ENCODE data around the gene CCDC34. TPM values are rescaled to one million over a fixed set of nuclear protein-coding genes. Genes with fewer than 3 reads are reported as not detected.

Gene CCDC34
- total and polyA plus RNA-seq, 2 of the 8 experiments (the other 6 are each of a cell fraction or from before 2014, with no cell fraction given): 7.7 to 24.3 TPM

GRCh38 chr11:27355575-27356104, 7.4 kb downstream of the CCDC34 start:
- CTCF ChIA-PET (ENCODE audit: partially characterized antibody): interaction anchor here (0.6 kb wide), 1 partner anchor 897 kb away, joined by 3 read pairs; no protein-coding TSS in a partner anchor
- POLR2A ChIA-PET (ENCODE audit: partially characterized antibody): no interaction called here
- H3K56ac ChIP-seq (replicated peaks; ENCODE audit: insufficient read length, low read depth, low read length): no peak overlapping the region

More at GRCh38 chr11:27355575-27356104, 7.4 kb downstream of the CCDC34 start:
- no peak overlapping the region for H3K4me2 ChIP-seq (ENCODE audit: insufficient read depth in 1 of 2, low read depth in 2 of 2, low read length in 2 of 2)
- no peak overlapping the region for H3K4me3 ChIP-seq (ENCODE audit: extremely low read depth in 1 of 4, insufficient read depth in 2 of 4, low read depth in 3 of 4, low read length in 4 of 4)
- no peak overlapping the region for H2BK12ac ChIP-seq (ENCODE audit: low read depth, low read length)
- no peak overlapping the region for H2BK15ac ChIP-seq (ENCODE audit: low read length)
- H3K23me2 ChIP-seq (ENCODE audit: low read depth, low read length): no peaks in the 10 kb centered on the region; the same call in 1 of the 2 replicates
- FAIRE-seq: no peak
- H3K23ac ChIP-seq (ENCODE audit: insufficient read length): no peak overlapping the region
- H3K79me1 ChIP-seq (ENCODE audit: low read depth, low read length): no peaks in the 10 kb centered on the region
- H3K36me3 ChIP-seq (ENCODE audit: control insufficient read depth in 2 of 4, insufficient read depth in 4 of 4, low read length in 3 of 4): no peaks in the 10 kb centered on the region; a peak in 1 of 8 replicates
- no peak overlapping the region for H4K8ac ChIP-seq (ENCODE audit: extremely low read depth, insufficient read depth, low read length)
- no peak for DNase-seq (ENCODE audit: low read depth in 1 of 2, low spot score in 2 of 2)
- no peak overlapping the region for H3K18ac ChIP-seq (ENCODE audit: extremely low read depth, low read length)
- peaks cover 0 to 10% (median 4%) of the 10 kb centered on the region in 4 experiments; a peak in 4 of 7 replicates for H3K4me1 ChIP-seq (replicated peaks in 1 of 4; ENCODE audit: control insufficient read depth in 3 of 4, insufficient read depth in 4 of 4, low read length in 3 of 4)
- no peak overlapping the region for H4K91ac ChIP-seq (replicated peaks; ENCODE audit: insufficient read length, low read length)
- H3K14ac ChIP-seq (ENCODE audit: insufficient read length): no peak overlapping the region
- no peak overlapping the region for H3K4ac ChIP-seq (replicated peaks; ENCODE audit: insufficient read length, low read depth, low read length)
- no peak overlapping the region for H2BK120ac ChIP-seq (replicated peaks; ENCODE audit: low read depth, low read length)
- H3K79me2 ChIP-seq (ENCODE audit: control insufficient read depth in 1 of 2, insufficient read depth in 2 of 2, low read length in 2 of 2): 0 out of 4 replicates have a peak, but pooled peaks cover 0 to 7% of the 10 kb centered on the region in 2 experiments
- H3K27ac ChIP-seq (ENCODE audit: low read depth, low read length): no peak overlapping the region
- no peak overlapping the region for H4K5ac ChIP-seq (ENCODE audit: insufficient read length, low read depth, low read length)
- no peak overlapping the region for H3K9ac ChIP-seq (replicated peaks in 1 of 4; ENCODE audit: extremely low read depth in 1 of 4, low read depth in 3 of 4, low read length in 3 of 4)
- H4K20me1 ChIP-seq (replicated peaks in 1 of 2; ENCODE audit: control insufficient read depth in 1 of 2, insufficient read depth in 2 of 2, low read length in 2 of 2): no peaks in the 10 kb centered on the region
- no peak overlapping the region for H2BK20ac ChIP-seq (ENCODE audit: low read length)
- H2AK5ac ChIP-seq (ENCODE audit: low read depth, low read length): no peak overlapping the region
- no peak overlapping the region for H2AFZ ChIP-seq (ENCODE audit: low read length)
- TF ChIP-seq SP1 (IDR thresholded peaks at IDR 0.05; ENCODE audit: low read depth, low read length) (no peak), RNF2 (IDR thresholded peaks at IDR 0.05; ENCODE audit: borderline replicate concordance, low read depth, low read length, missing control alignments, poor library complexity, severe bottlenecking) (no peak), ZNF274 (IDR thresholded peaks at IDR 0.05; ENCODE audit: borderline replicate concordance, extremely low read depth, low read length) (no peak), SIRT6 (IDR thresholded peaks at IDR 0.05; ENCODE audit: low read length) (no peak), KDM5A (IDR thresholded peaks at IDR 0.05; ENCODE audit: low read length) (no peak)
- TF ChIP-seq, protein P1, sequence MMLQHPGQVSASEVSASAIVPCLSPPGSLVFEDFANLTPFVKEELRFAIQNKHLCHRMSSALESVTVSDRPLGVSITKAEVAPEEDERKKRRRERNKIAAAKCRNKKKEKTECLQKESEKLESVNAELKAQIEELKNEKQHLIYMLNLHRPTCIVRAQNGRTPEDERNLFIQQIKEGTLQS (IDR thresholded peaks at IDR 0.05; ENCODE audit: insufficient read depth, low read depth, low read length): no peak
- no peaks in the 10 kb centered on the region for H3K27me3 ChIP-seq (replicated peaks in 1 of 4; ENCODE audit: control insufficient read depth in 3 of 4, extremely low read depth in 1 of 4, insufficient read depth in 3 of 4, low read length in 3 of 4)
- 88% methylated on average over 3 of the region's 3 CpGs; no CpG with 5 or more reads in 1 of the 2 experiments for WGBS, 2 experiments (ENCODE audit: extremely low coverage in 1 of 2, insufficient coverage in 1 of 2, insufficient read length in 1 of 2, insufficient replicate concordance in 2 of 2, low coverage in 1 of 2, low lambda C conversion rate in 2 of 2, missing lambda C conversion rate in 1 of 2)
- no peaks in the 10 kb centered on the region for H3K9me3 ChIP-seq (ENCODE audit: insufficient read depth in 2 of 2, low read depth in 1 of 2, low read length in 1 of 2)
- H2BK5ac ChIP-seq (ENCODE audit: low read depth, low read length): no peak overlapping the region

All from H1 (cell line).